Measurements from ENCODE around the gene FAHD2A. TPM values are rescaled to one million over a fixed set of nuclear protein-coding genes. Genes with fewer than 3 reads are reported as not detected.
A peak's percentile ranks its signal among the peaks of the same experiment; 100 is the strongest.
"Not testable (repeated sequence)": the region's sequence is repeated elsewhere in the genome, so short reads cannot be mapped to it uniquely, and the experiment has no call there.

FAHD2A gene
- total RNA-seq, 4 donors from 2014 or later: 22.8 to 36.2 (median 23.6) TPM

DNA sequence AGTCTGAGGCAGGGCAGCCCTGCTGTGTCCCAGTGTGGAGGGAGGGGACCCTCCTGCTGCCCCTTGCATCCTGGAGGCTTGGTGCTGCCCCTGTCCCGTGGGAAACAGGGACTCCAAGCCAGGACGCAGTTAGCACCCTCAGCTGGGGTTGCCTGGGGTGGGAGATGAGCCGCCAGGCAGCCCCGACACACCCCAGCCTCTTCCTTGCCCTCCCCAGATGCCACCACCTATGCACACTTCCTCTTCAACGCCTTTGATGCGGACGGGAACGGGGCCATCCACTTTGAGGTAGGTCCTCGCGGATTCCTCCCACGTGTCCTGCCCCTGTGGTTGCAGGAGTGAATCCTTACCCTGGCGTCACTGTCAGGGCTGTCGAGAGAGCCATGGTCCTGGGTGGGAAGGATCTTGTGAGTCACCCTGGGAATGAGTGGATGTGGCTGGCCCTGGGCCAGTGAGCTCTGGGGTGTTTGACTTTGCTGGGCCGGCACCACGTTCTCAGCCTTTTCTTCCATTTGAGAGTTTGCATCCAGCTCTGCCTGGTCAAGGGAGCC lies 27.5 kb upstream of the FAHD2A start:
- 64 to 76% methylated on average over 13 to 14 of the region's 15 CpGs for WGBS, 2 donors
- intact Hi-C loops (cut with DNase I; ENCODE audit: low total_unique reads): no loop called here
- H3K4me3 ChIP-seq (ENCODE audit: low read depth, poor library complexity, severe bottlenecking): no peak overlapping the region
- DNase-seq (ENCODE audit: low spot score in 2 of 2): peak in 1 of 2 donors; percentile 54
- TF ChIP-seq, protein P1, sequence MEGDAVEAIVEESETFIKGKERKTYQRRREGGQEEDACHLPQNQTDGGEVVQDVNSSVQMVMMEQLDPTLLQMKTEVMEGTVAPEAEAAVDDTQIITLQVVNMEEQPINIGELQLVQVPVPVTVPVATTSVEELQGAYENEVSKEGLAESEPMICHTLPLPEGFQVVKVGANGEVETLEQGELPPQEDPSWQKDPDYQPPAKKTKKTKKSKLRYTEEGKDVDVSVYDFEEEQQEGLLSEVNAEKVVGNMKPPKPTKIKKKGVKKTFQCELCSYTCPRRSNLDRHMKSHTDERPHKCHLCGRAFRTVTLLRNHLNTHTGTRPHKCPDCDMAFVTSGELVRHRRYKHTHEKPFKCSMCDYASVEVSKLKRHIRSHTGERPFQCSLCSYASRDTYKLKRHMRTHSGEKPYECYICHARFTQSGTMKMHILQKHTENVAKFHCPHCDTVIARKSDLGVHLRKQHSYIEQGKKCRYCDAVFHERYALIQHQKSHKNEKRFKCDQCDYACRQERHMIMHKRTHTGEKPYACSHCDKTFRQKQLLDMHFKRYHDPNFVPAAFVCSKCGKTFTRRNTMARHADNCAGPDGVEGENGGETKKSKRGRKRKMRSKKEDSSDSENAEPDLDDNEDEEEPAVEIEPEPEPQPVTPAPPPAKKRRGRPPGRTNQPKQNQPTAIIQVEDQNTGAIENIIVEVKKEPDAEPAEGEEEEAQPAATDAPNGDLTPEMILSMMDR (IDR thresholded peaks at IDR 0.05): no peak
- TF ChIP-seq POLR2A (IDR thresholded peaks at IDR 0.05): no peak

DNA sequence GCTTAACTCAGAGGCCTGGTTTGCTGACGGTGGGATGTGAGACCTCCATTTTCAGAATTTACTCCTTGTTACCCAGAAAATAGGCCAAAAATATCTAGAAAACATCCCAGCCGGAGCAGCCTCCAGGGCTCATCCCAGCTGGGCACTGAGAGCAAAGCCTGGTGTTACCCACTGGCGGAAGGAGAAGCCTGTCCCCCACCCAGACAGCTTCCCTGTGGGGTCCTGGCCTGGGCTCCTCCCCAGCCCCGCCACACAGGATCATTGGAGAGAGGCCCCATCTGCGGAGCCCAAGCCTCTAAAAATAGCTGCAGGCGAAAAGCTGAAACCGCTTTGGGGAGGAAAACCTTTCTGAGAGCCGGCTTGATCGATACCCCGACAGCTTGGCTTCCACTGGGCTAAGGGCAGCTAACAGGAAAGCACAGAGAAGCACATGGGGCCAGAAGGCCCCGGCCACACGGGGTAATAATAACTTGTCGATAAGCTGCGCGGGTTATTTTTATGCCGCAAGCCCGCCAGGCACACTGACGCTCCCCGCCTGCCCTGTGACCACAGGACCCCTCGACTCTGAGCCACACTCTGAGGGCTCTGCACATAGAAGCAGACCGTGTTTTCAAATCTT lies 26.9 kb upstream of the FAHD2A start:
- TF ChIP-seq, protein P1 (IDR thresholded peaks at IDR 0.05): no peak
- TF ChIP-seq POLR2A (IDR thresholded peaks at IDR 0.05): no peak
- intact Hi-C loops (cut with DNase I; ENCODE audit: low total_unique reads): no loop called here
- peak in 1 of 2 donors; percentile 79 for DNase-seq (ENCODE audit: low spot score in 2 of 2)
- WGBS, 2 donors: 88 to 90% methylated on average over 19 to 21 of the region's 21 CpGs
- no peak overlapping the region for H3K4me3 ChIP-seq (ENCODE audit: low read depth, poor library complexity, severe bottlenecking)

DNA sequence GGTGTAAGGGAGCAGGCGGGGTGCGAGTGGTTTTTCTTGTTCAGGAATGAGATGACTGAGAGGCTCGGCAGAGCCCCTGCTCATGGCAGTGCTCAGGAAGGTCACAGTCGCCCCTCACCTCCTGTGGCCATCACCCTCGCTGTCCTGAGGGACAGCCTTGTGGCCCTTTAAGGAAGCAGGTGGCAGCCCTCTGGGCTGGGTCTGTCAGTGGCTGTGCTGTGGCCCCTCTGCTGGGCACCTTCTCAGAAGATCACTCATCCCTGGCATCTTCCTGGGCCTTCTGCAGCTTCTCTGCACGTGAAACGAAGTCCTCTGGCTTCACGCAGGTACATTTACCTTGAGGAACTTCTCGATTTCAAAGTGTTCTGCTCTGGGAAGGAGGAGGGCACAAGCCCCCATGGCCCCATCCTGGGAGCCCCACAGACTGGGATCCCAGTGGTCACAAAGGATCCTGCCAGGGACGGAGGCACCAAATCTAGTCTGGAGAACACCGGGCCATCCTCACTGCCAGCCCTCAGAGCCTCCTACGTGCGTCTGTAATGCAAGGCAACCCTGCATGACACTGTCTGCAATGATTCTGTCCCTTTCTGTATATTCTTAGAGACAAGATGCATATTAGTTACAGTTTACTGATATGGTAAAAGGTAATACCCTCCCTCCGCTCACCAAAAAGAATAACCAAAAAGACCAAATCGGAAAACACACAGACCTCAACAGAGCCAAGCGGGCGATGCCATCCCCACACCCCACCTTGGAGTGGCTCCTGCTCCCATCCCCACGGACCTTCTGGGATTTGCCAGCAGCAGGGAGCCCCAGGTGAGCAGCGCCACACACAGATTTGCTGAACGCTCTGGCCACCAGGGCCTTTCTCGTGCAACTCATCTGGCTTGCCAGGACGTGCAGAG lies 25.9 kb upstream of the FAHD2A start:
- DNase-seq (ENCODE audit: low spot score in 2 of 2): peak in 1 of 2 donors; percentile 76
- TF ChIP-seq, protein P1 (IDR thresholded peaks at IDR 0.05): no peak
- TF ChIP-seq POLR2A (IDR thresholded peaks at IDR 0.05): no peak
- no peak overlapping the region for H3K4me3 ChIP-seq (ENCODE audit: low read depth, poor library complexity, severe bottlenecking)
- intact Hi-C loops (cut with DNase I; ENCODE audit: low total_unique reads): no loop called here
- 85 to 89% methylated on average over 20 to 22 of the region's 22 CpGs for WGBS, 2 donors

DNA sequence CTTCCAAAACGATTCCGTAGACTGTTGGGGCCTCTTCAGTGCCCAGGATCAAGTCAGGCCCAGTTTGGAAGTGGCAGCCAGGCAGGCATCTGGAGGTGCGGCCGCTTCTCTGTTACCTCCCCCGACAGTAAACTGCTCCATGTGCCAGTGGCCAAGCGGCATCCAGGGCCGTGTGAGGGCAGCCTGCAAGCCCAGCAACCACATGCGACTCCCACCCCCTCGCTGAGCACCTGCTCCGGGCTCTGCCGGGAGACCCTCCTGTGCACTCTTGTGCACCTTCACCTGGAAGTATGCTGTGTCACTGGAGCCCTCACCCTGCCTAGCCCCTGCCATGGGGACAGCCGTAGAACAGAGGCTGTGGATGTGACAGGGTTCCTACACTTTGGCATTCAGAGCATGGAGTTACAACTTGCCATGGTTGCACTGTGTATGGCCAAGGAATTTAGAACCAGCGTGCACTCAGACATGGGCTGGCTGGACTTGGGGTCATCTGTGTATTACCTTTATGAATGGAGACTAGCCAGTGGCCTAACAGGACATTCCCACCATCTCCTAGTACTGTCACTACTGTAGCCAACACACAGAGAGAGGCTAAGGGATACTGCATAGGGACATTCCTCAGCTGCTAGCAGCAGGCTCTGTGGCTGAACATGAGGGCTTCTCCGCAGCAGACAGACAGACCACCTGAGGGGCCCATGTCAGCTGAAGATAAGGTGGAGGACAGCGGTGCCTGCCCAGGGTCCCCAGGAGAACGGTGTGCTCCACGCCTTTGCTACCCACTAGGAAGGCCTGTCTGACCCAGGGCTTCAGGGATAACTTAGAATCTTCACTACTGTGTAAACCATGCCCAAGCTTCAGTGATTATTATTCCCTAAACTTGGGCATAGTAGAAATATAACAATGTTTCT lies 25.0 kb upstream of the FAHD2A start:
- H3K4me3 ChIP-seq (ENCODE audit: low read depth, poor library complexity, severe bottlenecking): no peak overlapping the region
- TF ChIP-seq, protein P1 (IDR thresholded peaks at IDR 0.05): no peak
- no peak for TF ChIP-seq POLR2A (IDR thresholded peaks at IDR 0.05)
- WGBS, 2 donors: 92 to 93% methylated on average over 15 to 17 of the region's 17 CpGs
- intact Hi-C loops (cut with DNase I; ENCODE audit: low total_unique reads): no loop called here
- peak in 1 of 2 donors; percentile 76 for DNase-seq (ENCODE audit: low spot score in 2 of 2)

DNA sequence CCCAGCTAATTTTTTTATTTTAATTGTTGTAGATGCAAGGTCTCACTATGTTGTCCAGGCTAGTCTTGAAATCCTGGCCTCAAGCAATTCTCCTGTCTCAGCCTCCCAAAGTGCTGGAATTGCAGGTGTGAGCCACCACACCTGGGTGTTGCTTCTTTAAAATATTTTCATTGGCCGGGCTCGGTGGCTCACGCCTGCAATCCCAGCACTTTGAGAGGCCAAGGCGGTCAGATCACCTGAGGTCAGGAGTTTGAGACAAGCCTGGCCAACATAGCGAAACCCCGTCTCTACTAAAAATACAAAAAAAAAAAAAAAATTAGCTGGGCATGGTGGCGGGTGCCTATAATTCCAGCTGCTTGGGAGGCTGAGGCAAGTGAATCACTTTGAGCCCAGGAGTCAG lies 24.2 kb upstream of the FAHD2A start:
- intact Hi-C loops (cut with DNase I; ENCODE audit: low total_unique reads); H3K4me3 ChIP-seq (ENCODE audit: low read depth, poor library complexity, severe bottlenecking); DNase-seq (ENCODE audit: low spot score in 2 of 2): not testable (repeated sequence)
- 95 to 96% methylated on average over 7 of the region's 7 CpGs for WGBS, 2 donors

Data from lower leg skin (tissue), 4 donors.